Measurements from ENCODE around the gene SPAG7.

Gene SPAG7

DNA sequence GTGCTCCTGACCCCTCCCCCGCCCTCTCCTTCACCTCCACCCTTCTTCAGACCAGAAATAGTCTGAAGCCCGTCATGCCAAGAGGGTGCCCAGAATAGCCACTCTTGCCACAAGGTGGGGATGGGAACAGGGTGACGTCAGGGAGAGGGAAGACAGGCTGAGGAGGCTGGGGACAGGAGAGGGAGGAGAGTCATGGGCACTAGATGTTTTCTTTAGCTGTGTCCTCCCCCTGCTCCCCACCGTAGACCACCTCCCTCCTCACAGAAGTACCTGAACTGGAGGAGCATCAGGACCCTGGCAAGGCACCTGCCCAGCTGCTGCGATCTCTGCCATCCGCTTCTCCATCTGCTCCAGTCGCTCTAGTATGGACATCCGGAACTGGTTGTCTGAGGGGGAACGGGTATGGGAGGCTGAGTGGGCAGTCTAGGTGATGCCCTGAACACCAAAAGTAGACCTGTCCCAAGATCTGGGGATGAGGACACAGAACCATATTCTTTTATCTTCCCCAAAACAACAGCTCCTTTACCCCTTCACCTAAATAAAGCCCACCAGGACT, 6.6 kb upstream of the SPAG7 start:
- no peak for DNase-seq (ENCODE audit: low read depth, low spot score)

DNA sequence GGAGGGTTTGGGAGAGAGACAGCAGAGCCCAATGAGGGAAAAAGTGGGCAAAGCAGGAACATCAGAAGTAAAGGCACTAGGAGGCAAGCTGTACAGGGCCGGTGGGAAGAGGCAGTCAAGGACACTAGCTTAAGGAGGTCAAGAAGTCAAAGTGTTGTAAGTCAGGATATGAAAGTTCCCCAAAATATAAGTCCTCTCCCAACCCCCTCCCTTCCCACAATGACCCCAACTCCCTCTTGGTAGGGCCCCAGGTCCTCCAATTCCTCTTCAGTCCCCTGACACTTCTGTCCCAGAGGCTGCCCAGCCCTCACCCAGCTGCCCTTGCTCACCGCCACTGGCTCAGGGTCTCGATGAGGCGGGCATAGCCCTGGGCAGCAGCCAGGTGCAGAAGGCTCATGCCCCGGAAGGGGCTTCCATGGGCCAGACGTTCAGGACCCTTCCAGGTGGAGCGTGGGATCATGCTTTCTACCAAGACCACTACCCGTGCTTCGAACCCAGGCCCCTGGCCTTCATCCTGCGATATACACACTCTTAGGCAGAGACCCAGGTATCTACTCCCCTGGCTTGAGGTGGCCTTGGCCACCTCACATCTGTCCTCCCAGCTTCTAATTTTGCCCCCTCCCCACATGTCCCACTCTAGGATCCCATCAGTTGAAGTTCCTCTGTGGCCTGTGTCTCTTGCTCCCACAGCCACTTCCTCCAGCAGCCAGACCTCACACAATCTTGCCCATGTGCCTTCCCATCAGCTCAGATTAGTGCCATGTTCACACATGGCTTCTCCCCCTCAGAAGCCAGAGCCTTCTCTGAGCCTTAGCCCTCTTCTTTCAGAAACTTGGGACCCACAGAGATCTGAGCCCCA, 5.9 kb upstream of the SPAG7 start:
- no peak for DNase-seq (ENCODE audit: low read depth, low spot score)

DNA sequence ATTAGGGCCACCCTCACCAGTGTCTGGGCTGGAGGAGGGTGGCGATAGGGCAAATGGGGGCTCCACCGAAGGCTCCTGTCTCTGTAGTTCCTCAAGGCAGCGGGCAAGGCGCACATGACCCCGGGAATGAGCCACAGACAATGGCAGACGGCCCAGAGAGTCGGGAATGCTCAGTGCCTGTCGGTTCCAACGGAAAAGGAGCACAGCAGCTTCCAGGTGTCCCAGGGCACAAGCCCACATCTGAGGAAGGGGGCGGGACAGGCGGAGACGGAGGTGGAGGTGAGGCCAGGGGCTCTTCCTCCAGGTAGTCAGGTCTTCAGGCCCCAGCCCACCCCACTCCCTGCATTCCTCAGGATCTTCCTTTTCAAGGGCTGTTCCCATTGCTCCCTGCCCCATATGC, 5.1 kb upstream of the SPAG7 start:
- DNase-seq (ENCODE audit: low read depth, low spot score) = no peak

DNA sequence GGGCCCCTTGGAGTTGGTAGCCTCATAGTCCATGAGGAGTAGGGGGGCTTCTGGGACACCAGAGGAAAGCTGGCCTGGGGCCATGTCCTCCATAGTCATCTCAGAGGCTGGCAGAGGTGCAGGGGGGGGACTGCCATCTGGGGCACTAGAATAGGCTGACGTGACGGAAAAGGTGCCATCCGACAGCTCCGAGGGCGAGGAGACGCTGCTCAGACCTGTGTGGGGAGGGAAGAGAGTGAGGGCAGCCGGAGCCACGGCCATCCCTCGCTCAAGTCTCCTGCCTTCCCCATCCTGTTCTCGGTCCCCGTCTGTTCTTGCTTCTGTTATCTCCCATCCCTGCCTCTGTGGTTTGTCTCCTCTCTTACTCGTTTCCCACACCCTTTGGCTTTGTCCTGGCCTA, 4.7 kb upstream of the SPAG7 start:
- DNase-seq (ENCODE audit: low read depth, low spot score) = no peak

DNA sequence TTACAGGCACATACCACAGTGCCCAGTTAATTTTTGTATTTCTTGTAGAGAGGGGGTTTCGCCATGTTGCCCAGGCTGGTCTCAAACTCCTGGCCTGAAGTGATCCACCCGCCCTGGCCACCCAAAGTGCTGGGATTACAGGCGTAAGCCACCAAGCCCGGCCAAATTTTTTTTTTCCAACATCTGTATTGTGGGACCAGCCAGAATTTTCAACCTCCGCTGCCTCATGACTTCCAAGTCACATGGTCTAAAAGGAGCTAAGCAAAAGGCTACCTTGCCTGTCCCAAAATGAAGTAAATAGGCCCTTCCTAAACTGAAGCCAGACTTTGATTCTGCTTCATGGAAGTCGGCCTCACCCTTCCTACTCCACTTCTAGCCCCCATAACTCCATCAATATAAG, 4.2 kb upstream of the SPAG7 start:
- no peak for DNase-seq (ENCODE audit: low read depth, low spot score)

DNA sequence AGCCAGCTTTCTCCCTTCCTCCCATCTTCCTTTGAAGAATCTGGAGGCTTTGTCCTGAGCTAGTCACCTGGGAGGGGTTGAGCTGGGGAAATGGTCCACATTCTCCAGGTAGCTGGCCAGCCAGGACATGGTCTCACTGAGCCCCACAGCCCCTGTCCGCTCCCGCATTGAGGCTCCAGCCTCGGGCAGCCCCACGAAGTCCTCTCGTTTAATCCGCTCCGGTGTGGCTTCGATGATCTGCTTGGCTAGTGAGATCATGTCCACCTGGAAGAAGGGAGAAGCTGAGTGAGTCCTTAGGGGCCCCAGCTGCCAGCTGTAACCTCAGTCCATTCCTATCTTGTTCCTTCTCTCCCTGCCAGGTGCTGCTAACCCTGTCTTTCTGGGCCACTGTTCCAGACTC, 2.7 kb upstream of the SPAG7 start:
- DNase-seq (ENCODE audit: low read depth, low spot score) = no peak

DNA sequence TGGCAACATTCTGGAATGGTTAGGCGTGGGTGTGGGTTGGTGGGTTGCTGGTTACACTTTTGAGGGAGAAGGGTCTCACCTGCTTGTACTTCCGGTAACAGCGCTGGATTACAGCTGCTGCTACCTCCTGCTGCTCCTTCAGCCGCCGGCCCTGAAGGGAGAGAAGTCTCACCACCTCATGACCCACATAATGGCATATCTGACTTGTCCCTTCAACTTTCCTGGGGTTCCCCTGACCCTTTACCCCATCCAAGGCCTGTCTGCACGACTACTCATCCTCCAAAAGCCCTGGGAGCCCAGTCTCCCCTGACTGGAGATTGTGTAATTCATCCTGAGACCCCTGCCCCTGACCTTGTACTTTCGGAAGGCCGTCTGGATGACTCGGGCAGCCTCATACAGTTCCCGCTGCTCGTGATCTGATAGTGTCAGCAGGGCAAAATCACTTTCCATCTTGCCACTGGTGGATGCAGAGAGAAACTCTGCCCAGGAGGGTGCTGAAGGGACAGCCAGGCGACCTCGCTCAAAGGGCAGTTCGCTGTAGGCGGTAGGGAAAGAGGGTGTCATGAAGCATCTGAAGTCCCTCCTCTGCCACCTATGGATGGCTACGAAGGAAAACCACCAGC, 2.0 kb upstream of the SPAG7 start:
- no peak for DNase-seq (ENCODE audit: low read depth, low spot score)

DNA sequence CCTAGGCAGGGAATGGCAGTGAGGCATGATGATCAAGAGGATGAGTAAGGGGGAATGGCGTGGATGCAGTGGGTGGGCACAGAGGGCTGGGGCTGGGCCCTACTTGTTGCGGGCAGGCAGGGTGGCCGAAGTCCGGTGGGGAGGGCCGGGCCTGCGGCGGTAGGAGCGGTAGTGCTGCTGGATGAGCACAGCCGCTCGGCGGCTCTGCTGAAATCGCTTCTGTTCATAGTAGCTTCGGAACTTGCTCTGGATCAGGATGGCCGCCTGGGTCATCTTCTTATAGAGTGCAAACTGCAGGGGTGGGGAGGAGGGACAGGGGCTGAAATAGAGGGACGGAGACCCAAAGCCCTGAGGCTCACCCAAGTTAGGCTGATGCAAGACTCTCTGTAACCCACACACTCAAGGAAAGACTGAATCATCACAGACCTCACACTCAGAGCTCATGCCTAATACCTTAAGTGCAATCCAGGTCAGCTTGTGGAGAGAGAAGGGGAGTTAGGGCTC, 1.5 kb upstream of the SPAG7 start:
- no peak for DNase-seq (ENCODE audit: low read depth, low spot score)

DNA sequence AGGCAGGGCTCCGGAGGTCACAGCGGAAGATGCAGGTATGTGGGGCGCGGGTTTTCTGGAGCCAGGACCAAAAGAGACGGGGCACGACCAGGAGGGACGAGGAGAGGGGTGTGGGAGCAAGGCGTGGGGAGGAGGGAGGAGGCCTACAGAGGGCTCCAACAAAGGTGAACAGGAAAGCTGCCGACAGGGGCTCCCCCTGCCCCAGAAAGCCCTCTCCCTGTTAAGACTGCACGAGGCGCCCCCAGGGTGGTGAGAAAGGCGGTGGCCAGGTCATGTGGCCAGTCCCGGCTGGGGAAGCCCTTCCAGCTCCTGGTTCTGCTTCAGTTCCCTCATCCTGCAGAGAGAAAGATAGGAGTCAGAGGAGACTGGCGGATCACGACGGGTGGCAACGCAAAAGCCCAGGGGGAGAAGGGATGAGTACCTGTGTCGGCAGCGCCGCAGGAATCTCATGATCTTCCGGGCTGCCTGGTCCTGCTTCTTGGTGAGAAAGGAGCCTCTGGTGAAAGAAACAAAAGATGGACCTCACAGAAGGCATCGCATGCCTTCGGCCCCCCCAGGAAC, 949 bp upstream of the SPAG7 start:
- no peak for DNase-seq (ENCODE audit: low read depth, low spot score)

DNA sequence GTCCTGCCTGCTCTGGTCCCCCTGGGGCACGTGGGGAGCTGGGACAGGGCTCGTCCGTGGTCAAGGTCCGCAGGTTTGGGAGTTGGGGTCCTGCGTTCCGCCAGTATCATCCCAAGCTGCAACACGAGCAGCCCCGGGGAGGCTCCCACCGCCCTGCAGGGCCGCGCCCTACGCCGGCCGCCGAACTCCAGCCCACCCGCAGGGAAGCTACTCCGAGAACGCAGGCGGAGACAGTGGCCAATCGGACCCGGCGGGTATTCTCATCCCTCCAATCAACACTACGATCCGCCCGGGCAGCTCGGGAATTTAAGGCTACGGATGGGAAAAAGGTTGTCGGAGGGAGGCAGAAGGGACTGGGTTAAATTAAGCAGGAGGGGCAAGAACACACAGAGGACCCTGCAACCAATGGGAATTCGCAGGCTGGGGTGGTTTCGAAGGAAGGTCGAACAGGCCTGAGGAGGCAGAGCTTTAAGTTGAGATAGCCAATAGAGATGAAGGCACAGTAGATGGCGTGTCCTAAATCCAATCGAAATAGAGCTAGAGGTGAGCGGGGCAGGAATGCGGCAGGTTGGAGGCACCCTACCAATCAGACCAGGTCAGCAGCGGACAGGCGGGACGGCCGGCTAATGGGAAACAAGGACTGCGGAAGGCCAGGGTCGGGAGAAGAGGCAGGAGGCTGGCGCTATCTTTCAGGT, 626 bp downstream of the SPAG7 start:
- peak; percentile 100 for DNase-seq (ENCODE audit: low read depth, low spot score)

DNA sequence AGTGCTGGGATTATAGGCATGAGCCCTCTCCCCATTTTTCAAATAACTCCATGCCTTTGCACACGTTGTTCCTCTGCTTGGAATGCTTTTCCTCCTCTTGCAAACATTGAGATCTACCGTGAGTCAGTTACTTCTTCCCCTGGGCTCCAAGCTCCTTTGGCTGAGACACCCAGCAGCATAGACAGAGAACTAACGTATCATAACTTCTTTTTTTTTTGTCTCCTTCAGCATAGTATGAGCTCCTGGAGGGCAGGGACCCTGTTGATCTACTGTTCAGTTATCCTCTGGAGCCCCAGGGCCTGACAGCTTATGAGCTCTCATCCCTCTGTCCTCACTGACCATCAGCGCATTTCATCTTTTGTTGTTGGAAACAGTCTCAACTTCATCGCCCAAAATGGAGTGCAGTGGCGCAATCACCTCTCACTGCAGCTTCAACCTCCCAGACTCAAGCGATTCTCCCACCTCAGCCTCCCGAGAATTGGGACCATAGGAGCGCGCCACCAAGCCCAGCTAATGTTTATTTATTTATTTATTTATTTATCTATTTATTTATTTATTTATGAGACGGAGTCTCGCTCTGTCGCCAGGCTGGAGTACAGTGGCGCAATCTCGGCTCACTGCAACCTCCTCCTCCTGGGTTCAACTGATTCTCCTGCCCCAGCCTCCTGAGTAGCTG, 2.2 kb downstream of the SPAG7 start:
- no peak for DNase-seq (ENCODE audit: low read depth, low spot score)

DNA sequence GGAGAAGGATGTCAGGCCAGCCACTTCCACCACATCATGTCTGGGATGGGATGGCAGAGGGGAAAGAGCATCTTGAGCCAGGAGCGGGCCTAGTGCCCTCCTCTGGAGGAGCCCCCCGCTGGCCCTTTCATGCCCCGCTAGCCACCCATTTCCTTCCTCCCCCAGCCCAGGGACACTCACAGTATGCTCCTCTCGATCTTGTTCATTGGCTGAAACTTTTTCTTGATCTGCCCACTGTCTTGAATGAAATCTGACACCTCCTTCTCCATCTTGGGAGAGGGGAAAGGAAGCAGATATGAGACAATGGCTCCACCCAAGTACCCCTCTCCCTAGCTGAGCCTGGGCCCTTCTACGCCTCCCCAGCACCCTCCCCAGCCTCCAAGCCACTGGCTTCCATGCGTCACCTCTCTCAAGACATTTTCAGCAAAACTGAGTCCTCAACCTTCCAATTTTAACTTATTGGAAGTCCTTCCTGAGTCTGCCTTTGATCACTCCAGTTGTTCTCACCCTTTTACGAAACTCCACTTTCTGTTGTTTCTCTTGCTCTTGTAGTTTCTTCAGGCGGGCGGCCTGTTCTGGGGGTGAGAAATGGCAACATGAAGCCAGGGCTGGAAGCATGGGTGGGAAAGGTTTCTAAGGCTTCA, 7.2 kb downstream of the SPAG7 start:
- DNase-seq (ENCODE audit: low read depth, low spot score) = no peak

DNA sequence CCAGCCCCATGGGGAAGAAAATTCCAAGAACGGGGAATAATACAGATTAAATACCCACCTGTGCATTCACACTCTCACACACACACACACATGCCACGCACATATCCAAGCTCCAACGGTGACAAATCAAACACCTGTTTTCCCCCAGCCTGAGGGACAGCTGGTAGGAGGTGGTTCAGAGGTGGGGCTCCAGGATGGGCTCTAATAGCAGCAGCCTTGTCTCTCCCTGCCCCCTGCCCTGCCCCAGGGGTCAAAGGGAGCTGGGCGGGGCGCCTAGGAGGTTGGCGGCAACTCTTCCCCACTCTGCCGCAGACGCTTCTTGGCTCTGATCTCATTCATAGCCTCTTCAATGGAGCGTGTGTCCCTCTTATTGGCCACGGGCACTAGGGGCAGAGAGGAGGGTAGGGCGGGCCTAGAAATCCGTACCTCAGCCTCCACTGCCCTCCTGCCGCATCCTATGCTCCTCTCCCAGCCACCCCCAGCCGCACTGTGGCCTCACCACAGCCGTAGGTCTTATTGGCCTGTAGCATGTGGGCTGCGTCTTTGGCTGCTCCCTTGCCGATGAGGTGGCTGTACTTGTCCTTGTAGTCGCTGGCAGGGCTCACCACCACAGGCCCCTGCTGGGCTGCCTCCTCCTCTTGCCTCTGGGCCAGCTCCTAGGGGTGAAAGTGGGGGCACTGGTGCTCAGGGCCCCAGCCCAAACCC, 8.2 kb downstream of the SPAG7 start:
- no peak for DNase-seq (ENCODE audit: low read depth, low spot score)

DNA sequence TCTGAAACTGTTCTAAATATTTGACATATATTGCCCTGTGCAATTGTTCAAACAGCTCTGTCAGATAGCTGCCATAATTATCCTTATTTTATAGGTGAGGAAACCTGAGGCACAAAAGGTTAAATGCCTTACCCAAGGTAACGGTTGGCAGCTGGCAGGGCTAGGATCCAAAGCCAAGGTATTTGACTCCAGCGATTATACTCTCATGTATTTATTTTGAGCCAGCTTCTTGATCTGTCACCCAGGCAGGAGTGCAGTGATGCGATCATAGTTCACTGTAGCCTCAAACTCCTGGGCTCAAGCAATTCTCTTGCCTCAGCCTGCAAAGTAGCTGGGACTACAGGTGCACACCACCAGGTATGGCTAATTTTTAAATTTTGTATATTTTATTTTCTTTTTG, 9.5 kb downstream of the SPAG7 start:
- no peak for DNase-seq (ENCODE audit: low read depth, low spot score)

DNA sequence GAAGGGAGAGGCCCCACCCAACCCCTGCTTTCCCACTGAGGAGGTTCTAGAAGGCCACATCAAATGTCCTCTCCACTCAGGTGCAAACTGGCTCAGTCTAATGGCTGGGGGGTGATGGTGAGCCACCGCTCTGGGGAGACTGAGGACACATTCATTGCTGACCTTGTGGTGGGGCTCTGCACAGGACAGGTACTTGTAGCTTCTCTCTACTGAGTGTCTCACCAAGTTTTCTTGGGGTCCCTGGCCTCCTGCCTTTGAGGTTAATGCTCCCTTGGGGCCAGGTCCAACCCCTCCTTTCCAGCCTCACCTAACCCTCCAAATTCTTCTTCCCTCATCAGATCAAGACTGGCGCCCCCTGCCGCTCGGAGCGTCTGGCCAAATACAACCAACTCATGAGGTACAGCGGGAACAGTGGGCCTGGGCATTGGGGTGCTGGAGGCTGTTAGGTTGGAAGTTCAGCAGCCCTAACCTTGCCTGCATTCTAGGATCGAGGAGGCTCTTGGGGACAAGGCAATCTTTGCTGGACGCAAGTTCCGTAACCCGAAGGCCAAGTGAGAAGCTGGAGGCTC, 11.0 kb downstream of the SPAG7 start:
- no peak for DNase-seq (ENCODE audit: low read depth, low spot score)

DNA sequence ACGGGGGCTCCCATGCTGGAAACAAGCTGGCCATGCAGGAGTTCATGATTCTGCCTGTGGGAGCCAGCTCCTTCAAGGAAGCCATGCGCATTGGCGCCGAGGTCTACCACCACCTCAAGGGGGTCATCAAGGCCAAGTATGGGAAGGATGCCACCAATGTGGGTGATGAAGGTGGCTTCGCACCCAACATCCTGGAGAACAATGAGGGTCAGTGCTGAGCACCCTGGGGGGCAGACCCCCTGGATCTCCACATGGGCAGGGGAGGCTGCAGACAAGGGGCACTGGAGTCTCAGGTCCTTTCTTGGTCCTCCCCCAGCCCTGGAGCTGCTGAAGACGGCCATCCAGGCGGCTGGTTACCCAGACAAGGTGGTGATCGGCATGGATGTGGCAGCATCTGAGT, 12.5 kb downstream of the SPAG7 start:
- DNase-seq (ENCODE audit: low read depth, low spot score) = no peak

DNA sequence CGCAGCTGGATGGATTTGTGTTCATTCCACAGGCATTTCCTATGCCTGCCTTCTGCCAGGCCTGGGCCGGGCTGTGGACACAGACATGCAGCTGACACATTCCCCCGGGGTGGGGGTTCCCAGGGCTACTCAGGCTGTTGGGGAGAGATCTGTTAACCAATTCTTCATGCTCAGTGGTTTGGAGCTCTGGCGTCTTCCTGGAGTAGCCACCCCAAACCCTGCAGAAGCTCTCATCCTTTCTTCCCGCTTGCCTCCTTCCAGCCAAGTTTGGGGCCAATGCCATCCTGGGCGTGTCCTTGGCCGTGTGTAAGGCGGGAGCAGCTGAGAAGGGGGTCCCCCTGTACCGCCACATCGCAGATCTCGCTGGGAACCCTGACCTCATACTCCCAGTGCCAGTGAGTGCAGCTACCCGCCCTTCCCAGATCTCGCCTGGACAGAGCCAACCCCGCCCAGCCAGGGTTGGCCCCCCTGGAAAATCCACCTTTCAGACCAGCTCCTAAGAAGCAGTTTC, 14.1 kb downstream of the SPAG7 start:
- DNase-seq (ENCODE audit: low read depth, low spot score) = no peak

DNA sequence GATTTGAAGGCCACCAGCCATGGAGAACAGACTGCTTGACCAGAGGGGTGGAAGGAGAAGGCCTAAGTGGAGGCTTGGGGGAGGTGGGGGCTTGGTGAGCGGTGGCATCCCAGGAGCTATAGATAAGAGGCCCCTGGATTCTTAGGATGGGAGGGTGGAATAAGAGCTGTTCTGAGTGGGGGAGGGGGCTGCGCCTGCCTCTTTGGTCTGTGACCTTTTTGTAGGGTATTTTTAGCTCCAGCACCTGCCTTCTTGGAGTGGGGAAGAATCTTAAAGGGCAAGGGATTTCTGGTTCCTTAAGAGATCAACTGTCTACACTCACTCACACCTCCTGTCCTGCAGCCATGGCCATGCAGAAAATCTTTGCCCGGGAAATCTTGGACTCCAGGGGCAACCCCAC, 16.1 kb downstream of the SPAG7 start:
- DNase-seq (ENCODE audit: low read depth, low spot score) = no peak

DNA sequence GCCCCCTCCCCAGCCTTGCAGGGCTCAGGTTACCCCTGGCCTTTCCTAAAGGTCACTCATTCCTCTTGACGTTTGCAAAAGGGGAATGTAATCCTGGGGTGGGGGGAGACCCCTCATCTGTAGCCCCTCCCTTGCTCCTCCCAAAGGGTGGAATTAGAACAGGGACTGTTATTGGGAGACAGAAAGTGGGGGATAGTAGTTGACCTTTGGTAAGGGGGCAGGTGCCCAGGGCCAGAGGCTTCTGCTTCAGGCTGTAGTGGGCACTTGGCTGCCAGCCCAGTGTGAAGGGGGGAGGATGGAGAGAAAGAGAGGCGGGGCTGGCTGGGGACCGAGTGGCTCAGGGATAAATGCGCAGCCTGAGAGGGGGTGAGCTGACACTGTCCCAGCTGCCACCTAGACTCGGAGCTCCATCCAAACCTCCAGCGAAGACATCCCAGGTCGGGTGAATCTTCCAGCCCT, 16.8 kb downstream of the SPAG7 start, which contains the start of gene ENO3:
Gene ENO3 (plus strand): TSS at position 374 of the 459 bp plus-strand sequence. CDS start 711 bp downstream, outside the sequence.
- DNase-seq (ENCODE audit: low read depth, low spot score) = no peak
